Hindlimb muscle (tissue), 1 donor: ENCODE results near the gene TRPC1. TPM values are rescaled to one million over a fixed set of nuclear protein-coding genes. Genes with fewer than 3 reads are reported as not detected.
A peak's percentile ranks its signal among the peaks of the same experiment; 100 is the strongest.
"Not testable (repeated sequence)": the region's sequence is repeated elsewhere in the genome, so short reads cannot be mapped to it uniquely, and the experiment has no call there.

Experiments used
- DNase-seq: peaks from one replicate; pipeline ENCODE4 v3.0.0-alpha.2; 2013
- polyA plus RNA-seq: library from polyadenylated mRNA; unstranded; fragments of 120-200 nt; gene quantifications from one replicate; pipeline ENCODE4 v1.2.1, GENCODE V29; 2013; ENCODE audit not compliant: insufficient read length

Gene TRPC1
- polyA plus RNA-seq = 7.2 TPM

GRCh38 chr3:142723968-142724681 is at the start of gene TRPC1:
Gene TRPC1, plus strand, starts transcription at chr3:142724034. Its CDS starts 526 bp downstream, at chr3:142724560.
- peak; percentile 91 for DNase-seq

- DNase-seq = no peak
Observed at GRCh38 chr3:142676151-142676550, 47.7 kb upstream of the TRPC1 start.

- no peak for DNase-seq
Observed at GRCh38 chr3:142680710-142681109, 43.1 kb upstream of the TRPC1 start.

GRCh38 chr3:142690613-142691012 is 33.2 kb upstream of the TRPC1 start:
- DNase-seq = no peak

GRCh38 chr3:142691527-142691926 is 32.3 kb upstream of the TRPC1 start:
- no peak for DNase-seq

- no peak for DNase-seq
Observed at GRCh38 chr3:142693136-142693853, 30.5 kb upstream of the TRPC1 start.

GRCh38 chr3:142694225-142694624 is 29.6 kb upstream of the TRPC1 start:
- no peak for DNase-seq

GRCh38 chr3:142705198-142705597 is 18.6 kb upstream of the TRPC1 start:
- no peak for DNase-seq

- DNase-seq = no peak
Observed at GRCh38 chr3:142706321-142707127, 17.3 kb upstream of the TRPC1 start.

GRCh38 chr3:142709207-142709606 is 14.6 kb upstream of the TRPC1 start:
- no peak for DNase-seq

- DNase-seq = not testable (repeated sequence)
Observed at GRCh38 chr3:142714882-142715281, 9.0 kb upstream of the TRPC1 start.

- DNase-seq = no peak
Observed at GRCh38 chr3:142716102-142716501, 7.7 kb upstream of the TRPC1 start.

- DNase-seq = no peak
Observed at GRCh38 chr3:142723665-142723967, 218 bp upstream of the TRPC1 start.

GRCh38 chr3:142724682-142725356 is 985 bp downstream of the TRPC1 start:
- peak; percentile 67 for DNase-seq

- DNase-seq = no peak
Observed at GRCh38 chr3:142725357-142725739, 1.5 kb downstream of the TRPC1 start.

GRCh38 chr3:142726017-142726416 is 2.2 kb downstream of the TRPC1 start:
- DNase-seq = no peak

- no peak for DNase-seq
Observed at GRCh38 chr3:142732066-142732465, 8.2 kb downstream of the TRPC1 start.

GRCh38 chr3:142734834-142735233 is 11.0 kb downstream of the TRPC1 start:
- no peak for DNase-seq

- DNase-seq = no peak
Observed at GRCh38 chr3:142735462-142735861, 11.6 kb downstream of the TRPC1 start.

- no peak for DNase-seq
Observed at GRCh38 chr3:142738396-142738795, 14.6 kb downstream of the TRPC1 start.

GRCh38 chr3:142746646-142747045 is 22.8 kb downstream of the TRPC1 start:
- no peak for DNase-seq

- not testable (repeated sequence) for DNase-seq
Observed at GRCh38 chr3:142750531-142750930, 26.7 kb downstream of the TRPC1 start.

GRCh38 chr3:142752605-142753004 is 28.8 kb downstream of the TRPC1 start:
- DNase-seq = not testable (repeated sequence)
